Activated CD4-positive, alpha-beta memory T cell treated with anti-CD3 and anti-CD28 coated beads, Interleukin-2, amount 10 ng/mL, durations not matched to agents 7 days and 5 days (primary cell): Measurements from ENCODE around the gene OSBPL8. TPM values are rescaled to one million over a fixed set of nuclear protein-coding genes. Genes with fewer than 3 reads are reported as not detected.

Source experiments
- CTCF ChIA-PET: fragments of 350-600 bp; sonication (Branson Sonifier 250); formaldehyde crosslinking; loops from one replicate; lab custom pipeline; 2021; ENCODE audit warnings: antibody characterized with exemption, inconsistent platforms; lab: Charles Lee
- POLR2A ChIA-PET: fragments of 350-600 bp; sonication (Branson Sonifier 250); formaldehyde crosslinking; loops from one replicate; lab custom pipeline; 2021; ENCODE audit warnings: antibody characterized with exemption; lab: Charles Lee
- DNase-seq: peaks from one replicate; pipeline ENCODE4 v3.0.0-alpha.2; 2020
- H3K27ac Mint-ChIP-seq: one replicate; pipeline ENCODE4 v1.8.0; 2021; ENCODE audit warnings: mild to moderate bottlenecking, mixed read lengths
- H3K27me3 Mint-ChIP-seq: one replicate; pipeline ENCODE4 v1.8.0; 2021; ENCODE audit warnings: mixed read lengths
- H3K36me3 Mint-ChIP-seq: one replicate; pipeline ENCODE4 v1.8.0; 2021; ENCODE audit warnings: low read depth, mixed read lengths
- H3K4me1 Mint-ChIP-seq: one replicate; pipeline ENCODE4 v1.8.0; 2021; ENCODE audit warnings: mixed read lengths
- H3K4me3 Mint-ChIP-seq: one replicate; pipeline ENCODE4 v1.8.0; 2021; ENCODE audit warnings: mild to moderate bottlenecking, mixed read lengths
- H3K9me3 Mint-ChIP-seq: one replicate; pipeline ENCODE4 v1.8.0; 2021; ENCODE audit warnings: mixed read lengths
- total RNA-seq, 2 experiments: library from RNA; stranded (reverse); gene quantifications; one replicate each; pipeline ENCODE4 v1.2.3, GENCODE V29; 2021

Gene OSBPL8
- total RNA-seq, 2 experiments from 2014 or later: 113 to 121 TPM

DNA sequence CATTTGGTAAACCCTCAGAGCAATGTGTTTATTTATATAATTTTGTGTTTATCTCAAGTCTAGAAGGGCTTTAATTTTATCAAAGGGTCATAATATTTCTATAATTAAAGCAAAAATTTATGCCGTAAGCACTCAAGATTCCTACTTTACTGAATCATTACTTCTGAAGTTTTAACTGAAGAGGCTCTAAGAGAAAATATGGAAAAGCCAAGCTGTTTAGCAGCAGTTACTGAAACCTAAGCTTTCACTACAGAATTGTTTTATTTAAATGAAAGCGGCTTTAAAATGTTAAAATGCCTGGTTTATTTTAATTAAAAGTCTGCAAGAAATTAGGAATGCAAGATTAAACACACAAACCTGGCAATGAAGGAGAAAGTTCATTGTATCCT is 137.4 kb downstream of the OSBPL8 start:
- Mint-ChIP-seq H3K4me3 (no peak overlapping the region), H3K4me1 (peaks cover 10% of the 10 kb centered on the region), H3K9me3 (peaks cover 23% of the 10 kb centered on the region), H3K36me3 (peaks cover 32% of the 10 kb centered on the region), H3K27me3 (no peaks in the 10 kb centered on the region), H3K27ac (no peak overlapping the region)
- DNase-seq: no peak
- POLR2A ChIA-PET: no interaction called here
- CTCF ChIA-PET: interaction anchor here (0.8 to 1.5 kb wide), 2 partner anchors 14 to 35 kb away, joined by 3 read pairs; no protein-coding TSS in a partner anchor

DNA sequence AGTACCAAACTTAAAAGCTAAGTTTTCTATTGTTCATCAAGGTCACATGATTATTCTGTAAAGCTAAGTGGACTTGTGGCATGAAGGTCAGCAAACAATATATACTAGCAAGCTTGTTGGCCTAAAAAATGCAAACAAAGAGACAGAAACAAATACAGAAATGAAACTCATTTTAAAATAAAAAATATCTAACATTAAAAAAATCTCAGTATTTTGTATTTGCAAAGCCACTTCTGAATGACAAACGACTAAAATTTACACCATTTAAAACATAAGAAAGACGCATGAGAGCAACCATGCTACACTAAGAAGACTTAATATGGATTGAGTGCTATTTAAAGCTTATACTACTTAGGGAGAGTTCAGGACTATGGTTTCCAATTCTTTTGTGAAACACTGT is 138.5 kb downstream of the OSBPL8 start:
- Mint-ChIP-seq H3K36me3 (peaks cover 24% of the 10 kb centered on the region), H3K4me3 (no peak overlapping the region), H3K4me1 (peaks cover 17% of the 10 kb centered on the region), H3K9me3 (peaks cover 16% of the 10 kb centered on the region), H3K27me3 (no peaks in the 10 kb centered on the region), H3K27ac (no peak overlapping the region)
- ChIA-PET CTCF (interaction anchor here (0.6 to 0.8 kb wide), 2 partner anchors 36 to 321 kb away, joined by 3 read pairs; no protein-coding TSS in a partner anchor), POLR2A (no interaction called here)
- DNase-seq: no peak

DNA sequence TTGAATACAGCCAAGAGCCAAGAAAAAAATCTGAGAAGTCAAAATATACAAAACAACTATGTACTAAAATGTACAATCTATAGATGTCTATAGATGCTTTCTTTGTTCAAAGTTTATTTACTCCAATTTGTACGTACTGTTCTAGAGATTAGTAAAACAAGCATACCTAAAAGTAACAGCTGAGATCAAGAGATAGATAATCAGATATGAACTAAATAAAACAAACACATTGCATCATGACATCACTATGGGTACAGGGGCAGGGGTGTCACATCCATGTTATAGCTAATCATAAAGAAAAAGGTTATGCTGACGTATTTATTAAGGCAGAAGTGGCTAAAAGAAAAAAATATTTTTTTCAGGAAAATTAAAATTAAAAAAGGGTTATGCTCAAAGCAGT is 139.3 kb downstream of the OSBPL8 start:
- Mint-ChIP-seq H3K27me3 (no peaks in the 10 kb centered on the region), H3K27ac (no peak overlapping the region), H3K4me3 (no peak overlapping the region), H3K36me3 (peaks cover 16% of the 10 kb centered on the region), H3K9me3 (peaks cover 9% of the 10 kb centered on the region), H3K4me1 (peaks cover 18% of the 10 kb centered on the region)
- ChIA-PET POLR2A (no interaction called here), CTCF (no interaction called here)
- no peak for DNase-seq

DNA sequence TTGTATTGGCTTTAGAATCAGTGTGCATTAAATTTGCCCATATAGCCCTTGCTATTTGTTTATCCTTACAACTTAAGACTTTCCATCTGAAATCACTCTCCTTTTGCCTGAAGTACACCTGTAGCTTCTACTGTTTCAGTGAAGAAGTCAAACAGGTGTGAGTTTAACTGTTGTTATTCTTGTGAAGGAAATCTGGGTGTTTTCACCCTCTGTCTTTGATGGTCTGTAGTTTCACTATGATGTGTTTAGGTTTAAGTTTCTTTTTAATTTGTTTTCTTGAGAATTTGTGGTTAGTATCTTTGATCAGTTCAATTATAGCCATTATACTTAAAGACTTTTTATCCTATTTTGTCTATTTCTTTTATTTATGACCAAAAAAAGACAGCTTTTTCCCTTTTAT is 142.5 kb downstream of the OSBPL8 start:
- H3K27ac Mint-ChIP-seq: peak overlapping the region; percentile 8
- no peak for DNase-seq
- CTCF ChIA-PET: interaction anchor here (1.2 kb wide), 1 partner anchor 17 kb away, joined by 3 read pairs; no protein-coding TSS in a partner anchor

DNA sequence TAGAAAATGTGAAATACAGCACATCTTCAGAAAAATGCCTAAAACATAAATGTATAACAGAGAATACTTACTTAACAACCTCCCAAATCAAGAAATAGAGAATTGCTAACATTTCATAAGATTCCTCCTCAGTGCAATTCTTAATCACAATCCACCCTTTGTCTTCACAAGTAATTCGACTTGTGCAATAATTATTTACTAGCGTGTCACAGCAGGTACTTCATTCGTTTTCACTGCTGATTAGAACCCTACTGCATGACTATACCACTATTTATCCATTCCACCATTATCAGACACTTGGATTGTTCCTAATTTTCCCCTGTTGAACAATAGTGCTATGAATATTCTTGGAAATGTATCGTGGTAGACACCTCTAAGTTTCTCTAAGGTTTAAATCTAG is 146.4 kb downstream of the OSBPL8 start:
- no peak for DNase-seq
- Mint-ChIP-seq H3K27ac (no peak overlapping the region), H3K4me3 (no peak overlapping the region), H3K9me3 (no peaks in the 10 kb centered on the region), H3K27me3 (no peaks in the 10 kb centered on the region), H3K36me3 (peaks cover 15% of the 10 kb centered on the region), H3K4me1 (peaks cover 17% of the 10 kb centered on the region)
- ChIA-PET CTCF (no interaction called here), POLR2A (no interaction called here)

More for the DNA sequence above, 142.5 kb downstream of the OSBPL8 start:
- no peaks in the 10 kb centered on the region for H3K9me3 Mint-ChIP-seq
- peaks cover 21% of the 10 kb centered on the region for H3K4me1 Mint-ChIP-seq
- POLR2A ChIA-PET: interaction anchor here (0.9 to 2.0 kb wide), 2 partner anchors 9 to 142 kb away, joined by 3 to 4 read pairs; partner anchors contain the start of gene OSBPL8
- H3K27me3 Mint-ChIP-seq: no peaks in the 10 kb centered on the region
- peaks cover 11% of the 10 kb centered on the region for H3K36me3 Mint-ChIP-seq
- no peak overlapping the region for H3K4me3 Mint-ChIP-seq

DNA sequence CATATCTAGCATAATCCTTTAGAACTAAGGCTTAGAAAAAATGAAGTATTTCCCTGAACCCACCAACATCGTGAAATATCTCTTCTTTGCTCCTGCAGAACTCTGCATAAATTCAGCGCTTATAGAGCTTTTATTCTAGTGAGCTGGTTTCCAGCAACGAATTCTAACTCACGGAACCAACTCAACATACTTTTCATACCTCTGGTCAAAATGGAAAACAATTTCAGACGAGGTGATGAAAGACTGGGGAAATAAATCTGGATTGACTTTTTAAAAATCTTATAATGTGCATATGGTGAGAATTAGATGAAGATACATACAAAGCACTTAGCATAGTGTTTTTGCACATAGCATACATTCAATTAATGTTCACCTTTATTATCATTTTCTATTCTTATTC is 148.8 kb downstream of the OSBPL8 start:
- ChIA-PET POLR2A (interaction anchor here (0.5 kb wide), 1 partner anchor 974 kb away, joined by 3 read pairs; no protein-coding TSS in a partner anchor), CTCF (no interaction called here)
- Mint-ChIP-seq H3K4me3 (no peak overlapping the region), H3K27me3 (no peaks in the 10 kb centered on the region), H3K27ac (no peak overlapping the region), H3K9me3 (no peaks in the 10 kb centered on the region), H3K36me3 (peaks cover 7% of the 10 kb centered on the region), H3K4me1 (peaks cover 2% of the 10 kb centered on the region)
- no peak for DNase-seq

DNA sequence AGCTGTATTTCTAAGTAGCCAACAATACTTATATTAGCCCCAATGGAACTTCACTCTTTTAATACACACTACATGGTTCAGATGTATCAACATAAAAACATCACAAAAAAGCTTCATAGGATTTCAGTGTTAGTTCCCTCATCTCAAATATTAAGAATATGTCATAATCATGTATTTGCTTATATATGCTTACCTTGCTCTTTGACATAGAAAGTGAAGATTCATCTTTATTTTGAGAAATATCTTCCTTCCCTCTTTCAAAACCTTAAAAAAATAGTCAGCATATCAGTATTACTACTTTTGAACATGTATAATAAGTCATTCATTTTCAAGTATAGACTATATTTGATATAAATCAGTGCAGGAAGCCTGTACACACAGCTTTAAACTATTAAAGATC is 149.2 kb downstream of the OSBPL8 start:
- CTCF ChIA-PET: no interaction called here
- no peak for DNase-seq
- H3K27me3 Mint-ChIP-seq: no peaks in the 10 kb centered on the region
- no peaks in the 10 kb centered on the region for H3K9me3 Mint-ChIP-seq
- peaks cover 7% of the 10 kb centered on the region for H3K36me3 Mint-ChIP-seq
- H3K27ac Mint-ChIP-seq: no peak overlapping the region
- H3K4me3 Mint-ChIP-seq: no peak overlapping the region
- POLR2A ChIA-PET: interaction anchor here (0.5 kb wide), 1 partner anchor 973 kb away, joined by 3 read pairs; no protein-coding TSS in a partner anchor
- peaks cover 2% of the 10 kb centered on the region for H3K4me1 Mint-ChIP-seq

DNA sequence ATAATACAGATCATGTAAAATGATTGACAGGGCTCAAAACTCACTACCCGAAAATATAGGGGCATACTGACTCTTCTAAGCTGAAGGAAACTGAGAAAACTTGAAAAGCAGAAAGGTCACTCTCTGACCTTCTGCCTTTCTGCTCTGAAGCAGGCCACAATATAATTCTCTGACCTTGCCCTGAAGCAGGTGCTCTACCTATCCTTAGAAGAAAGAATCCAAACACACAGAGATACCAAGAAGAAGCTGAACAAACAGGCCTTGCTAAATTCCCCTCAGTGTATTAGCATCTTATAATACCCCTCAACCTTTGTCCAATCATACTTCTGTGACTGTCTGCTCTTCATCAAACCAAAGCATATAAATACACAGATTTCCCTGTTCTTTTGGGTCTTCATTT is 150.5 kb downstream of the OSBPL8 start:
- ChIA-PET CTCF (interaction anchor here (1.1 kb wide), 1 partner anchor 13 kb away, joined by 3 read pairs; no protein-coding TSS in a partner anchor), POLR2A (interaction anchor here (0.9 kb wide), 1 partner anchor 8 kb away, joined by 3 read pairs; no protein-coding TSS in a partner anchor)
- no peak for DNase-seq
- Mint-ChIP-seq H3K4me3 (no peak overlapping the region), H3K27ac (no peak overlapping the region), H3K9me3 (no peaks in the 10 kb centered on the region), H3K27me3 (no peaks in the 10 kb centered on the region), H3K4me1 (peaks cover 2% of the 10 kb centered on the region), H3K36me3 (peaks cover 7% of the 10 kb centered on the region)

DNA sequence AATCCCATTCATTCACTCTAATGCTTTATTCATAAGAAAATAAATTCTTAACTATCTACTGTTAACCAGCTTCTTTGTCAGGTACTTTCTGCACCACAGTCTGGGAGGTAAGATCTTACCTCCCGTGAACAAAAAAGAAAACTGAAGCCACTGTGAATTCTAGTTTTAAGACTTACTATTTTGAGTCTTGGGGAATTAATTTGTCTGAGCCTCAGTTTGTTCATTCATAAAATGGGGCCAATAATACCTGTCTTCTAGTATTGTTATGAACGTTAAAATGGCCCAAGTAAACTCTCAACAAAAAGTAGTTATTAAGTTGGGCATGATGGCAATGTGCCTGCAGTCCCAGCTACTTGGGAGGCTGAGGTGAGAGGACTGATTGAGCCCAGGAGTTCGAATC is 151.9 kb downstream of the OSBPL8 start:
- no peaks in the 10 kb centered on the region for H3K9me3 Mint-ChIP-seq
- ChIA-PET POLR2A (no interaction called here), CTCF (interaction anchor here (1.1 kb wide), 1 partner anchor 15 kb away, joined by 3 read pairs; no protein-coding TSS in a partner anchor)
- H3K4me3 Mint-ChIP-seq: no peak overlapping the region
- no peak for DNase-seq
- no peaks in the 10 kb centered on the region for H3K4me1 Mint-ChIP-seq
- no peak overlapping the region for H3K27ac Mint-ChIP-seq
- H3K36me3 Mint-ChIP-seq: peaks cover 7% of the 10 kb centered on the region
- H3K27me3 Mint-ChIP-seq: no peaks in the 10 kb centered on the region

DNA sequence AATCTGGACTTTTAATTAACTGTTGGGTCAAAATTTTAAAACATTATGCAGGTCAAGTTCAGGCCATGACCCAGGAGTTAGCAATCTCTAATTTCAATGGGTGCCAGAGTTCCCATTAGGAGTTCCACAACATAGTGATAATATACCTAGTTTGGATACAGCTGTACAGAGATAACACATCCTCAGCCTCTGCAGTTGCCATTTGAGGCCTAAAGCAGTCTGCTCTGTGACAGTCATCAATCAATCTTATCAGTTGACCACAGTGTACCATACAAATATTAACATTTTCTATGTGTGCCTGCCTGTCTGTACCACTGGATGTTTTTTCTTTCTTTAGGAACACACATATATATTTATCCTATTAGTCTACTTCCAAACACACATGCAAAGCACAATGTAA is 157.3 kb downstream of the OSBPL8 start:
- CTCF ChIA-PET: no interaction called here
- Mint-ChIP-seq H3K27me3 (no peaks in the 10 kb centered on the region), H3K4me1 (no peaks in the 10 kb centered on the region), H3K36me3 (peaks cover 21% of the 10 kb centered on the region), H3K27ac (no peak overlapping the region), H3K4me3 (no peak overlapping the region), H3K9me3 (no peaks in the 10 kb centered on the region)
- POLR2A ChIA-PET: no interaction called here
- DNase-seq: no peak

DNA sequence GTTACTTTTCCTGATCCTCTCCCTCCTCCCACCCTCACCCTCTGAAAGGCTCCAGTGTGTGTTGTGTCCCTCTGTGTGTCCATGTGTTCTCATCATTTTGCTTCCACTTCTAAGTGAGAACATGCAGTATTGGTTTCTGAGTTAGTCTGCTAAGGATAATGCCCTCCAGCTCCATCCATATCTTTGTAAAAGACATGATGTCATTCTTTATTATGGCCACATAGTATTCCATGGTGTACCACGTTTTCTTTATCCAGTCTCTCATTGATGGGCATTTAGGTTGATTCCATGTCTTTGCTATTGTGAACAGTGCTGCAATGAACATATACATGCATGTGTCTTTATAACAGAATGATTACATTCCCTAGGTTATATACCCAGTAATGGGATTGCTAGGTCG is 159.4 kb downstream of the OSBPL8 start:
- DNase-seq: no peak
- Mint-ChIP-seq H3K4me3 (no peak overlapping the region), H3K4me1 (no peaks in the 10 kb centered on the region), H3K27me3 (no peaks in the 10 kb centered on the region), H3K27ac (no peak overlapping the region), H3K36me3 (peaks cover 21% of the 10 kb centered on the region), H3K9me3 (no peaks in the 10 kb centered on the region)
- ChIA-PET POLR2A (no interaction called here), CTCF (no interaction called here)

DNA sequence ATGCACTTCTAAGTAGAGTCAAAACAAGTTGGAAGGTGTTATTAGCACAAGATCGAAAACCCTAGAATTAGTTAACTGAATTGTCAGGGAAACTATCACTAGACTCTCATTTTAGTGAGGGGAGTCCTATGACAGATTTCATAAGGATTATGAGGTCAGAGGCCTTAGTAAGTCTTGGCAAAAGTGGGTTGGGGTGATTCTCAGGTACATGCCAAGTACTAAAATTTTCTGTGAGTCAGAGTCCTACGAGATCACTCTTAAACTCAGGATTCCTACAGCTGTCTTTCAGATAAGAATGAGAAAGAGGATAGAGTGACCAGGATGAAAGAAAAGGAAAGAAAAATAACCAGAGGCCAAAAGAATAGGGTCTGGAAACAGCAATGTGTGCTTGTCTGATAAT is 160.5 kb downstream of the OSBPL8 start:
- no peaks in the 10 kb centered on the region for H3K4me1 Mint-ChIP-seq
- no peaks in the 10 kb centered on the region for H3K9me3 Mint-ChIP-seq
- H3K36me3 Mint-ChIP-seq: peaks cover 26% of the 10 kb centered on the region
- no peak overlapping the region for H3K4me3 Mint-ChIP-seq
- CTCF ChIA-PET: no interaction called here
- POLR2A ChIA-PET: no interaction called here
- no peak for DNase-seq
- H3K27ac Mint-ChIP-seq: no peak overlapping the region
- H3K27me3 Mint-ChIP-seq: no peaks in the 10 kb centered on the region

DNA sequence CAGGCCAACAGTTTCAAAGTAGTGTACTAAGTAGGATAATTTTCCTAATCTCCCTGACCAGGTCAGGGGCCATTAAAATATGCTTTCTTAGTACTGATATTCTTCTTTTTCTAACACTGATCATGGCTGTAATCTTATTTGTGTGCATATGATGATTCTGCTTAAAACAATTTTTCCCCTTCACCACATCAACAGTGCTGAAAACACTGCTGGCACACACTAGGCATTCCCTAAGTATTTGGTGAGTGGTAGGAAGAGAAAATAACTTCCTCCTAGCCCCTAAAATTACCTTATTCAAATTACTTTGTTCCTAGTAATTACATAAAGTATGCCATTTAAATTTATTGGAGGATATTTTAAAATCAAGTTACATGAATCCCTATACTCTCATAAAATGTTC is 161.5 kb downstream of the OSBPL8 start:
- Mint-ChIP-seq H3K4me1 (no peaks in the 10 kb centered on the region), H3K27me3 (no peaks in the 10 kb centered on the region), H3K36me3 (peaks cover 27% of the 10 kb centered on the region), H3K9me3 (no peaks in the 10 kb centered on the region), H3K4me3 (no peak overlapping the region), H3K27ac (no peak overlapping the region)
- POLR2A ChIA-PET: no interaction called here
- CTCF ChIA-PET: no interaction called here
- no peak for DNase-seq

DNA sequence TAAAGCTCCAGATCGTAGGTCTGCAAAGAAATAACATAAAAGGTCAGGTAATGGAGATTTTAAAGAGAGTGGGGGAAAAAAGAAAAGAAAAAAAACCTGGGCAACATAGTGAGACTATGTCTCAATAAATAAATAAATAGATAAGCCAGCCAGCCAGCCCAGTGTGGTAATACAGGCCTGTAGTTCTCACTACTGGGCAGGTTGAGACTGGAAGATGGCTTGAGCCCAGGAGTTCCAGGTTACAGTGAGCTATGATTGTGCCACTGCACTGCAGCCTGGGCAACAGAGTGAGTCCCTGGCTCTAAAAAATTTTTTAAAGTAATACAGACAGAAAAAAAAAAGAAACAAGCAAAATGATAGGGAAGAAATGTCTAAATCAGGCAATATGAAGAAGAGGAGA is 168.1 kb downstream of the OSBPL8 start:
- Mint-ChIP-seq H3K9me3 (no peaks in the 10 kb centered on the region), H3K4me1 (peaks cover 12% of the 10 kb centered on the region), H3K36me3 (peaks cover 49% of the 10 kb centered on the region), H3K27me3 (no peaks in the 10 kb centered on the region), H3K27ac (peak overlapping the region; percentile 27), H3K4me3 (no peak overlapping the region)
- DNase-seq: no peak
- CTCF ChIA-PET: no interaction called here
- POLR2A ChIA-PET: no interaction called here
